ENCODE measurements around the gene LRTM1. TPM values are rescaled to one million over a fixed set of nuclear protein-coding genes. Genes with fewer than 3 reads are reported as not detected.

The LRTM1 gene
- total and polyA plus RNA-seq, 12 donors, result not detected

- DNase-seq (no peak), ATAC-seq (no peak)
- Histone ChIP-seq H3K9me3 (no peaks in the 10 kb centered on the region), H3K4me1 (peaks cover 0 to 16% (median 10%) of the 10 kb centered on the region in 9 donors), H3K36me3 (no peaks in the 10 kb centered on the region), H3K4me3 (no peak overlapping the region), H3K27ac (peak overlapping the region in 2 of 10 donors; percentile 60 to 64), H3K27me3 (no peaks in the 10 kb centered on the region)
- intact Hi-C loops (cut with DNase I), result no loop called here
- 53 to 98% methylated on average over 2 of the region's 2 CpGs for WGBS, 2 donors
- TF ChIP-seq CTCF (IDR thresholded peaks at IDR 0.05), result no peak
These were observed 35.7 kb downstream of the LRTM1 start for GRCh38 chr3:54892168-54892567.

- 9 to 13% methylated on average over 5 of the region's 5 CpGs for WGBS, 2 donors
These were observed 36.3 kb downstream of the LRTM1 start for GRCh38 chr3:54891540-54891897.

GRCh38 chr3:54889731-54890130, 38.1 kb downstream of the LRTM1 start:
- no peaks in the 10 kb centered on the region for H3K27me3 ChIP-seq
- H3K4me3 ChIP-seq, result no peak overlapping the region
- peaks cover 0 to 16% (median 10%) of the 10 kb centered on the region in 9 donors for H3K4me1 ChIP-seq
- WGBS, 2 donors, result 85 to 97% methylated on average over 3 of the region's 3 CpGs
- H3K9me3 ChIP-seq, result no peaks in the 10 kb centered on the region
- ATAC-seq (no peak), DNase-seq (no peak)
- no peak overlapping the region for H3K27ac ChIP-seq
- intact Hi-C loops (cut with DNase I), result no loop called here
- TF ChIP-seq CTCF (IDR thresholded peaks at IDR 0.05), result no peak
- no peaks in the 10 kb centered on the region for H3K36me3 ChIP-seq

More at GRCh38 chr3:54891540-54891897, 36.3 kb downstream of the LRTM1 start:
- Histone ChIP-seq H3K4me3 (no peak overlapping the region), H3K9me3 (no peaks in the 10 kb centered on the region), H3K36me3 (no peaks in the 10 kb centered on the region), H3K4me1 (peaks cover 0 to 16% (median 10%) of the 10 kb centered on the region in 9 donors), H3K27ac (peak overlapping the region in 9 of 10 donors; percentile 26 to 75 (median 64)), H3K27me3 (no peaks in the 10 kb centered on the region)
- ATAC-seq (peak; percentile 94 to 98 (median 97)), DNase-seq (peak; percentile 64 to 83)
- intact Hi-C loops (cut with DNase I), result no loop called here
- peak in 8 of 9 donors; percentile 9 to 69 (median 52) for TF ChIP-seq CTCF (IDR thresholded peaks at IDR 0.05)

- no peaks in the 10 kb centered on the region for H3K9me3 ChIP-seq
- intact Hi-C loops (cut with DNase I), result no loop called here
These were observed 39.0 kb downstream of the LRTM1 start for GRCh38 chr3:54888873-54889272.

More at GRCh38 chr3:54888873-54889272, 39.0 kb downstream of the LRTM1 start:
- H3K36me3 ChIP-seq, result no peaks in the 10 kb centered on the region
- H3K27ac ChIP-seq, result no peak overlapping the region
- no peak overlapping the region for H3K4me3 ChIP-seq
- 69 to 81% methylated on average over 1 of the region's 1 CpG for WGBS, 2 donors
- no peak for TF ChIP-seq CTCF (IDR thresholded peaks at IDR 0.05)
- DNase-seq, result no peak
- H3K4me1 ChIP-seq, result peaks cover 0 to 16% (median 10%) of the 10 kb centered on the region in 9 donors
- H3K27me3 ChIP-seq, result no peaks in the 10 kb centered on the region
- ATAC-seq, result no peak

Data from heart right ventricle (tissue), 16 donors.